ENCODE measurements around the gene ZC3H13. TPM values are rescaled to one million over a fixed set of nuclear protein-coding genes. Genes with fewer than 3 reads are reported as not detected.
A peak's percentile ranks its signal among the peaks of the same experiment; 100 is the strongest.

ZC3H13 gene, protein sequence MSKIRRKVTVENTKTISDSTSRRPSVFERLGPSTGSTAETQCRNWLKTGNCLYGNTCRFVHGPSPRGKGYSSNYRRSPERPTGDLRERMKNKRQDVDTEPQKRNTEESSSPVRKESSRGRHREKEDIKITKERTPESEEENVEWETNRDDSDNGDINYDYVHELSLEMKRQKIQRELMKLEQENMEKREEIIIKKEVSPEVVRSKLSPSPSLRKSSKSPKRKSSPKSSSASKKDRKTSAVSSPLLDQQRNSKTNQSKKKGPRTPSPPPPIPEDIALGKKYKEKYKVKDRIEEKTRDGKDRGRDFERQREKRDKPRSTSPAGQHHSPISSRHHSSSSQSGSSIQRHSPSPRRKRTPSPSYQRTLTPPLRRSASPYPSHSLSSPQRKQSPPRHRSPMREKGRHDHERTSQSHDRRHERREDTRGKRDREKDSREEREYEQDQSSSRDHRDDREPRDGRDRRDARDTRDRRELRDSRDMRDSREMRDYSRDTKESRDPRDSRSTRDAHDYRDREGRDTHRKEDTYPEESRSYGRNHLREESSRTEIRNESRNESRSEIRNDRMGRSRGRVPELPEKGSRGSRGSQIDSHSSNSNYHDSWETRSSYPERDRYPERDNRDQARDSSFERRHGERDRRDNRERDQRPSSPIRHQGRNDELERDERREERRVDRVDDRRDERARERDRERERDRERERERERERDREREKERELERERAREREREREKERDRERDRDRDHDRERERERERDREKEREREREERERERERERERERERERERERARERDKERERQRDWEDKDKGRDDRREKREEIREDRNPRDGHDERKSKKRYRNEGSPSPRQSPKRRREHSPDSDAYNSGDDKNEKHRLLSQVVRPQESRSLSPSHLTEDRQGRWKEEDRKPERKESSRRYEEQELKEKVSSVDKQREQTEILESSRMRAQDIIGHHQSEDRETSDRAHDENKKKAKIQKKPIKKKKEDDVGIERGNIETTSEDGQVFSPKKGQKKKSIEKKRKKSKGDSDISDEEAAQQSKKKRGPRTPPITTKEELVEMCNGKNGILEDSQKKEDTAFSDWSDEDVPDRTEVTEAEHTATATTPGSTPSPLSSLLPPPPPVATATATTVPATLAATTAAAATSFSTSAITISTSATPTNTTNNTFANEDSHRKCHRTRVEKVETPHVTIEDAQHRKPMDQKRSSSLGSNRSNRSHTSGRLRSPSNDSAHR (N-terminal part only)
- total RNA-seq = 17.1 and 30.1 TPM in 2 replicates

GRCh38 chr13:46052319-46053161 lies at the start of gene ZC3H13:
TSS of gene ZC3H13 (minus strand) at chr13:46052746. CDS start at chr13:46045507, 7,239 bp downstream.
- DNase-seq (ENCODE audit: extremely low read depth, low read depth, low spot score) = peak; percentile 76

GRCh38 chr13:46102255-46102605 lies 49.7 kb upstream of the ZC3H13 start:
- DNase-seq (ENCODE audit: extremely low read depth, low read depth, low spot score) = no peak

GRCh38 chr13:46101484-46102254 lies 49.1 kb upstream of the ZC3H13 start:
- no peak for DNase-seq (ENCODE audit: extremely low read depth, low read depth, low spot score)

GRCh38 chr13:46101002-46101401 lies 48.5 kb upstream of the ZC3H13 start:
- no peak for DNase-seq (ENCODE audit: extremely low read depth, low read depth, low spot score)

DNA sequence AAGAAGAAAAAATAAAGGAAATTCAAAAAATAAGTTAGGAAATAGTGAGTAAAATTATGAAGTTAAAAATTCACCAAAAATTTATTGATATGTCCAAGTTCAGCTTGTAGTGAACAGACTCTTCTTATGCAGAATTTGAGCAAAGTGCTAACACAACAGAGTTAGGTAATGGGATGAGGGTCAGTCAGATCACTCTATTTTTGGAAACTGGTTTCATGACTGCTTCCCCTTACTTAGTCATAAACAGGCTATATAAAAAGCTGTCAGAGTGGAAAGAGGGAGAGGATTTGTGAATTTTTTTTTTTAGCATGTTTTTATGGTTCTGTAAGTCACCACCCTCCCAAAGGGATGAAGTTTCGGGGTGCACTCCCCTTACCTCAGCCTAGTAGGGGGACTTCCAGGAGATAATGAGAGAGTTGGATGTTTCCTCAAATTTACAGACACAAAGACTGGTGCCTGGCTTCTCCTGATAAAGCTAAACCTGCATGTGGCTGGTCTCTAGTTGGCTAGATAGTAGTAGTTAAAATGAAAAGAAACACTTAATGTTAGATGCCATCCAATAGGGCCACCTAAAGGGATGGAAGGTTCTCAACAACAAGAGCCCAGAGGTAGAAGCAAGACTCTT lies 47.8 kb upstream of the ZC3H13 start:
- no peak for DNase-seq (ENCODE audit: extremely low read depth, low read depth, low spot score)

GRCh38 chr13:46097663-46098062 lies 45.1 kb upstream of the ZC3H13 start:
- DNase-seq (ENCODE audit: extremely low read depth, low read depth, low spot score) = no peak

DNA sequence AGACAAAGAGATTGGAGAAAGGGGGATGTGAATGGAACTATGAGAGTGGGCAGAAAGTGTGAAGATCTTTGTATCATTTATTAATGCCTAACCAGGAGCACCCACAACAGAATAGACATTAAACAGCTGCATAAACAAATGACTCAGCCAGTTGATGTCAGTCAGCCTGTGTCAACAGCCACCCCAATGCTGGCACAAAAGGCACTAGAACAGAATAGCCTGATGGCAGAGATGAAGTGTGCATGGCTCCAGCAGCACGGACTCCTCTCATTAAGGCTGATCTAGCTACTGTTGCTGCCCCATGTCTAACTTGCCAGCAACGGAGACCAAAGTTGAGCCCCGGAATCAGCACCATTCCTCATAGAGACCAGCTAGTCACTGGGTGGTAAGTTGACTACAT lies 44.5 kb upstream of the ZC3H13 start:
- DNase-seq (ENCODE audit: extremely low read depth, low read depth, low spot score) = no peak

DNA sequence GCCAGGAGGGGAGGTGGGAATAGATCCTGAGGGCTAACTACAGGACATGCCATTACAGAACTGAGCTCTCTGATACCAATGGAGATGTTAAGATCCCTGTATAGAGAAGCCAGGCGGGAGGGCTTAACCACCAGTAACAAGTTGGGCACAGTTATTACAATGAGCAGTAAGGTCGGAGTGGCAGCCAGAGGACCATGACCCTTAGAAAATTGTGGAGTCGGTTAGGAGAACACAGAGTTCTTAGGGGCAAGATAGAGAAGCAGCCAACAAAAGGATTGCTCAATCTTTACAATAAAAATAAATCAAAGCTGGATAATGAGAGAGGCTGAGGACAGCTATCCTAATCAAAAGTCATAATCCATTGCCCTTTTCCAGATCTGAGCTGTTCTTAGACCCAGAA lies 41.9 kb upstream of the ZC3H13 start:
- DNase-seq (ENCODE audit: extremely low read depth, low read depth, low spot score) = no peak

GRCh38 chr13:46088821-46089562 lies 36.4 kb upstream of the ZC3H13 start:
- DNase-seq (ENCODE audit: extremely low read depth, low read depth, low spot score) = no peak

- no peak for DNase-seq (ENCODE audit: extremely low read depth, low read depth, low spot score)
Measured at GRCh38 chr13:46087481-46087880, 34.9 kb upstream of the ZC3H13 start.

GRCh38 chr13:46086985-46087384 lies 34.4 kb upstream of the ZC3H13 start:
- no peak for DNase-seq (ENCODE audit: extremely low read depth, low read depth, low spot score)

DNA sequence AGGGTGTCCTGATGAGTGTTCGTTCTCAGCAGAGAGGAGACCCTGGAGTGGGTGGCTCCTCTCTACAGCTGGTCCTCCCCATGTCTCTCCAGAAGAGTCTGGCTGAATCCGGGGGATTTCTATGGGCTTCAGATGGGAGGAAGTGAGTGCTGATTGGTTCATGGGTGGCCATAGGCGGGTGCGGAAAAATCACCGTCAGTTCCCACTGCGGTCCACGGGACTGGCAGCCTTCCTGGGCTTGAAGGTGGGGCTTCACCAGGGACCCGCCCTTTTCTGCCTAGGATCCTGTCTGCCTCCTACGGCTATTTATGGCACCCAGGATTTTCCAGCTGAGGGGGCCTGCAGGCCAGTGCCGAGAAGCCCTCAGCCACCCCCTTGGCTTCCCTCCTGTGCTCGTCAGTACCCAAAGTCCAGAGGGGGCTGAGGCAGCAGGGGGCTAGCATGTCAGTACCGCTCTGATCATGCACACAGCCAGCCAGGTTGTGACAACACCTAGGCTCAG lies 33.9 kb upstream of the ZC3H13 start:
- no peak for DNase-seq (ENCODE audit: extremely low read depth, low read depth, low spot score)

DNA sequence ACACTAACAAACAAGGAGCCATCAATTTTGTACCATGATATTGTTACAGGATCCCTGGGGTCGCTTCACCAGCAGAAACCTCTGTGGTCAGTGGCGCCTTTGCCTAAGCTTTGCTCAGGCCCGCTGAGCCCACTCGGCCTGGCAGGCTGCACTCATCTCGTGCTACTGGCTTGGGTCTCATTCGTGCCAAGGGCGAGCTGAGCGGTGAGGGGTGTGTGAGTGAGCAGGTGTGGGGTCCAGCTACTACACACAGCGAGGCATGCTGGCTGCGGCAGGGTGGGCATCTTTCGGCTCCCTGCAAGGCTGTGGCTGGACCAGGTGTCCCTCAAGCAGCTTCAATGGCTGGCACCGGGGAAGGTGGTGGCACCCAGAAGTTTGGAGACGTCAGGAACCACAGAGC lies 33.2 kb upstream of the ZC3H13 start:
- DNase-seq (ENCODE audit: extremely low read depth, low read depth, low spot score) = no peak

- DNase-seq (ENCODE audit: extremely low read depth, low read depth, low spot score) = no peak
Measured at GRCh38 chr13:46082324-46082723, 29.8 kb upstream of the ZC3H13 start.

DNA sequence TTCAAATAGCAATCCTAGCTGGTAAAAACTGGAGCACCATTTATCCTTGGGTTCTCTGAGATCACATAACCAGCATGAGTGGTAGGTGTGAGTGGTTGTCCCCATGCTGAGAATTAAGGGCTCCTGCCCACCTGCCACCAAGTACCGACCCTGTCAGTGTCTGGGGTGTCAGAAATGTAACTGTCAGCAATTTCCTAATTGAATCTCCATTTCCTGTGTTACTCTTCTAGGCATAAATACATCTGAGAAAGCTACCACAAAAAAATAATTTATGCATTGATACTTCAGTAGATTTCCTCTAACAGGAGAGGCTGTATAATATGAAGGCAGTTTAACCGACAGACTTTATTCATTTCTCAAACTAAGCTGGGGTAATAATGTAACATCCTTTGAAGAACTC lies 27.2 kb upstream of the ZC3H13 start:
- no peak for DNase-seq (ENCODE audit: extremely low read depth, low read depth, low spot score)

- no peak for DNase-seq (ENCODE audit: extremely low read depth, low read depth, low spot score)
Measured at GRCh38 chr13:46077265-46077664, 24.7 kb upstream of the ZC3H13 start.

DNA sequence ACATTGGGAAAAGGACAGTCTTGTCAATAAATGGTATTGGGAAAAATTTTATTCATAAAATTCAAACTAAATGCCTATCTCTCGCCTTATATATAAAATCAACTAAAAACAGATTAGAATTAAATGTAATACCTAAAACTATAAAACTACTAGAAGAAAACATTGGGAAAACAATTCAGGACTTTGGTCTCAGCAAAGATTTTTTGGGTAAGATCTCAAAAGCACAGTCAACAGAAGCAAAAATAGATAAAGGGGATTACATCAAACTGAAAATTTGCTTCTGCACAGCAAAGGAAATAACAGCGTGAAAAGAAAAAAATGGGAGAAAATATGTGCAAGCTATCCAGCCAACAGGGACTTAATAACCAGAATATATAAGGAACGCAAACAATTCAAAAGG lies 24.3 kb upstream of the ZC3H13 start:
- DNase-seq (ENCODE audit: extremely low read depth, low read depth, low spot score) = no peak

DNA sequence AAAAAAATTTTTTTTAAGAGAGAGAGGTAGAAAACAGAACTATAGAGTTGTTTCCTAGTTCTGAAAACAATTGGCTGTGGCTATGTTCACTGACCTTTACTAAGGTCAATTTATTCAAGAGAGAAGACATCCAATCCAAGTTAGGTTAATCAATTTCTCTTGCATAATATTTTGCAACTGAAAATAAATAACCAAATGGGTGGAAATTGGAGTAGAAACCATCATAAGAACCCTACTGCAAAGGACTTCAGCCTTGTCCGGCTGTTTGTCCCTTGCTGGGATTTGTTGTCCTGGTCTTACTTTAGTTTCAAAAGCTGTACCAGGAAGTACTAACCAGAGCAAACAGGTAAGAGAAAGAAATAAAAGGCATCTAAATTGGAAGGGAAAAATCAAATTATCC lies 23.3 kb upstream of the ZC3H13 start:
- DNase-seq (ENCODE audit: extremely low read depth, low read depth, low spot score) = no peak

Measured in glomerular endothelial cell (primary cell).